ACHN (cell line): Measurements from ENCODE around the gene STAC2.

Experiments used
- DNase-seq: peaks from one replicate; pipeline ENCODE4 v3.0.0-alpha.2; 2015
- in situ Hi-C: cut with HindIII; loops from 2 replicates; pipeline ENCODE4 v1.10.0; 2017; ENCODE audit warnings: low sequenced_read_pairs, low pct_ligation_motif_present, low pct_unique_long_range_greater_than_20kb

Gene STAC2

DNA sequence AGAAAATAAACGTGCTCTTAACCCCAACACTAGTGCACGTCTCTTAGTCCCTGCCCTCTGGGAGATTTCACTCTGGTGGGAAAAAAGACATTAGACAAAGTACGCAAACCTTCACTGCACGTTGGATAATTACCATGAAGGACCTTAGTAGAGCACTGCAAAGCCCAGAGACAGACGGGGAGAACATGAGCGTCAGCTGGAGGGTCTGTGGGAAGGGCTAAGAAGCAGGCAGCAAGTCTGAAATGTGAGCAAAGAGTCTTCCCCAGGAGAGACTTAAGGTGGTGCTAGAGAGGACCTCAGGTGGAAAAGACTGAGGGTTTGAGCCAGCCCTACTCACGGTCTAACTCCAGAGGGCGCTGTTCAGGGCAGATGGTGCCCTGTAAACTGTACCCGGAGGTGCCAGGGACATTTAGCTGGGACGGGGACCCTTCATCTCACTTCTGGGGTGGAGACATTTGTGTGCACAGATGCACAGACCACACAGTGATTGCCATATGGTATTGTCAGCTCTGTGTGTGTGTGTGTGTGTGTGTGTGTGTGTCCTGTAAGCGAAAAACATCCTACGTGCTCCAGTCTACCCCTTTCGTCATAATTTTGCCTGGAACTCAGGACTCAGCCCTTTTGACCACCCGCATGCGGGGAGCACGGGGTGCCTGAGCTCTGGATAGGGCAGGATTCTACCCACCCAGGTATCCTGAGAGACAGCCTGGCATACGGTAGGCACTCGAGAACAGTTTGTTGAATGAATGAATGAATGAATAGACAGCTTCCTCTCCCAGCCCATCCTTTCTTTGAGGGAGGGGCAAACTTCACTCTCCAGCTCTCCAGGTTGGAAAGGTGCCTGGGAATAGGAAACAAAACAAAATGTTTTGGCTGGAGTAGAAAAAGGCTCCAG is 10.1 kb upstream of the STAC2 start:
- peak; percentile 86 for DNase-seq
- in situ Hi-C loops: no loop called here

- in situ Hi-C loops: no loop called here
- peak; percentile 40 for DNase-seq
Measured at GRCh38 chr17:39231591-39232551, 6.1 kb upstream of the STAC2 start.

DNA sequence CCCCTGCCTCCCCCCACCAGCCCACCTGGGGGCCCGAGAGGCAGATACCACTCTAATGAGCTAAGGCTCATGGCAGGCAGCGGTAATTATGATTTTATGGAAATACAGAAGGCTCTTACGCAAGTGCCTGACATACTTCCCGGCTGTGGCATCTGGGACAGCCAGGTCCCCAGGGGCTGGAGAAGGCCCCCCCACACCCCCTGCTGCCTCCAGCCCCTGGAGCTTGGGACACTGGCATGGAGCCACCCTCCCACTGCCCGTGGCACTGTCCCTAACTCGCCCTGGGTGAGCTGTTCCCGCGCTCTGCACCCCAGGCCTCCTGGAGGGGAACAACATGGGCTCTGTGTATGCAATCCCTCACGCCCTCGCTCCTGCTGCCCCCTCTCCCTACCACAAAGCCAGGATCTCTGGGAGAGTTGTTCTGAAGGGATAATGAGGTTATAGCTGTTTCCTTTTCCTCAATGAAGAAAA is 5.4 kb upstream of the STAC2 start:
- in situ Hi-C loops: no loop called here

DNA sequence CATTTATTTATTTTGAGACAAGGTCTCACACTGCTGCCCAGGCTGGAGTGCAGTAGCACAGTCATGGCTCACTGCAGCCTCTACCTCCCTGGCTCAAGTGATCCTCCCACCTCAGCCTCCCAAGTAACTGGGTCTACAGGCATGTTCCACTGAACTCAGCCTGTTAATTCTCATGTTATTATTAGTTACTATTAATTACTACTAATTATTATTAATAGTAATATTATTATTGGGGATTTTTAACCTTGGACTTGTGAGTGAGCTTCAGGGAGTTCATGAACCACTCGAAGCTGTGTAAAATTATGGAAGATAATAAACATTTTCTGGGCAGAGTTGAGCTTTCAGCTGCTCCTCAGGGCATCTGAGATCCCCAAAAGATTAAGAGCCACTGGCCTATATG is 4.6 kb upstream of the STAC2 start:
- DNase-seq: no peak
- in situ Hi-C loops: no loop called here

More for the DNA sequence above, 5.4 kb upstream of the STAC2 start:
- DNase-seq: no peak

GRCh38 chr17:39229274-39229913 is 3.6 kb upstream of the STAC2 start:
- peak; percentile 25 for DNase-seq
- in situ Hi-C loops: no loop called here

GRCh38 chr17:39227364-39227919 is 1.7 kb upstream of the STAC2 start:
- in situ Hi-C loops: no loop called here
- DNase-seq: no peak

DNA sequence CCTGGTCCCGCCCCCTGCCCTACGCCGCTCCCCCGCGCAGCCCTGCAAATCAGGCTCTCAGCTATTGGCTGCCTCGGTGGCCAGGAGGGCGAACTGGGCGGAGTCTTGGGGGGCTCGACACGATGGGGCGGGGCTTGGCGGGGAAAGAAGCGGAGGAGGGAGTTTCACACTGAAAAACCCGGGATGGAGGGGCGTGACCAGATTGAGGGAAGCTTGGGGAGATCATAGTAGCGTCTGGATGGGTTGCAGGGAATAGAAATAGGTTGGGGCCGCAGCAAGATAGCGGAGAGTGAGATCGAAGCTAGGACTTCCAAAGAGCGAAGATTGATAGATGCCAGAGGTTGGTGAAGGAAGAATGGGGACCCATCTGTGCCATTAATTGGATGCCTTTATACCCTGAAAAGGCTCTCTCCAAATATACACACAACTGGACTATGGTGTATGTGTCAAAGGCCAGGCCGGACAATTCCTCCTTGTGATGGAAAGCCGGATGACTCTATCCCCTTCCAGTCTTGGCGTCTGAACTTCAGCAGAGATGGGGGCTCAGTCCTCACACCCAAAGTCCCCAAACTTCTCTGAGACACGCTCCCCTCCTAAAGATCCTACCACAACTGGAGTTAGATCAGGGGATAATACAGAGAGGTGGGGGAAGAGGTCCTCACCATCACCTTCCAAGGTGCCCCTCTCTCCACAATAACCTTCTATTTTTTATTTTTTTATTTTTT is 376 bp upstream of the STAC2 start:
- in situ Hi-C loops: no loop called here
- peak; percentile 73 for DNase-seq

GRCh38 chr17:39224778-39225307 is 902 bp downstream of the STAC2 start:
- in situ Hi-C loops: no loop called here
- DNase-seq: no peak

GRCh38 chr17:39223907-39224777 is 1.6 kb downstream of the STAC2 start:
- DNase-seq: no peak
- in situ Hi-C loops: no loop called here

DNA sequence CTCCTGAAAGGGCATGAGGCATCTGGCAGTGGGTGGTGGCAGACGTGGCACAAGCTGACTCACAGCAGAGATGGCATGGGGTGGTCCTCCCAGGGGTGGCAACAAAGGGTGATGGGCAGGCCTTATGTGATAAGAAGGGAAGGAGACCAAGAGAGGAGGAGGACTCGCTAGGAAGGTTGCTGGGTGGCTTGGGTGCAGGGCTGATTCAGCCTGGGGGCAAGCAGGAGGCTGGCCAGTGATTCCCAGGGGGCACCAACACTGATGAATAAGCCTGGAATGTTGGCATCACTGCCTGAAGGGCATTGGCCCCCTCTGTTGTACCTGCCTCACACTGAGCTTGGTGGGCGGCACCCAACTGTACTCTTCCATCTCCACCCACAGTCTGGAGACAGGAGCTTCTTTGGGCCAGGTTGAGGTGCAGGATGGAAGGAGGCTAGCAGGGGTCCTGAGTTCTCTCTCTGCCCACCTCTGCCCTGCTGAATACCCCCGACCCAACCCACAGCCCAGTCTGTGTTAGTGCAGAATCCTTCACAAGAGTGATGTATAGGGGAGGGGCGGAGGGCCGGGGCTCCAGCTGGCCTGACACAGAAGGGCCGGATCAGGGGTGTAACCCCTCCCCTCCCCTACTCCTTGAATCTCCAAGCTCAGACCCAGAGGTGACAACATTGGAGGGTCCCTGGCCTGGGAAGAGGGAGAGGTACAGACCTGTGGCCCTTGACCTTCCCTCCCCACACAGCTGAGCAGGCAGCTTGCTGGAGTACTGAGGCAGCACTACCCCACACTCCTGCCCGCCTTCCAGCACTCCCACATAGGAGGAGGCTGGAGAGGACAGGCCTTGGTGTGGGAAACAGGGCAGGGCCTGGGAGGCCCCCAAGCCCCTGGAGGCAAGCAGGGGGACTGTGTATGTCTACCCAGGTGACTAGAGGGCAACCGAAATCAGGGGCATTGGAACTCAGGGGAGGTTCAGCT is 2.6 kb downstream of the STAC2 start:
- in situ Hi-C loops: no loop called here
- DNase-seq: no peak

DNA sequence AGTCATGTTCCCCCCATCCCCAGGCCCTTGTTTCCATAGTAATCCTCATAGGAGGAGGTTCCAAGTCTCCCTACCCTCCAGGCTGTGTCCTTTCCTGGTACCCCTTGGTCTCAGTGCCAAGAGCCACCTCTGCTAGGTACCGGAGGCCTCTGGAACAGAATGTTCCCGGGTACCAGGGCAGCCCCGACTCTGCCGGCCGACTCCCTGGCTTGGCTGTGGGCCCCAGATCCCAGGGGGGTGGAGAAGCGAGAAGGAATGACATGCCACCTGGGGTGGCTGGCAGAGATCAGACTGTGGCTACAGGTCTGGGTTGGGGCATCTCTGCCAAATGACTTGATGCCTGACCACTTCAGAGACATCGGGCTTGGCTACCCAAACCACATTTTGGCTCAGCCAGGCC is 3.6 kb downstream of the STAC2 start:
- in situ Hi-C loops: no loop called here

GRCh38 chr17:39221572-39221971 is 4.2 kb downstream of the STAC2 start:
- no peak for DNase-seq
- in situ Hi-C loops: no loop called here

More for the DNA sequence above, 3.6 kb downstream of the STAC2 start:
- no peak for DNase-seq

- DNase-seq: no peak
- in situ Hi-C loops: no loop called here
Measured at GRCh38 chr17:39219647-39220154, 6.0 kb downstream of the STAC2 start.

DNA sequence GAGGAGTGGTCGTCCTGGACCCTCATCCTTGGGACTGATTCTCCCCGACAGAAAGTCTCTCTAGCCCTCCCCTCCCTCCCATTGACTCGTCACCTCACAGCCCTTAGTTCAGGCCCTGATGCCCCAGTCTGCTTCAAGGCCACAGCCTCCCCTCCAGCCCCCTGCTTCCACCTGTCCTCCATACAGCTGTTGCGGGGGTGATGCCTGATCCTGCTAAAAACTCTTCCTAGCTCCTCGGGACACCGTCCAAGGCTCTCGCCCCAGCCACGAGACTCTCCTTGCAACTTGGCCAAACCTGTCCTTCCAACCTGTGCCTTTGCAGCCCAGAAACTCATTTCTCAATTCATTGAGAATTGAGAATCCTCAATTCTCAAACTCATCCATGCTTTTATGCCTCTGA is 6.8 kb downstream of the STAC2 start:
- in situ Hi-C loops: no loop called here
- no peak for DNase-seq

DNA sequence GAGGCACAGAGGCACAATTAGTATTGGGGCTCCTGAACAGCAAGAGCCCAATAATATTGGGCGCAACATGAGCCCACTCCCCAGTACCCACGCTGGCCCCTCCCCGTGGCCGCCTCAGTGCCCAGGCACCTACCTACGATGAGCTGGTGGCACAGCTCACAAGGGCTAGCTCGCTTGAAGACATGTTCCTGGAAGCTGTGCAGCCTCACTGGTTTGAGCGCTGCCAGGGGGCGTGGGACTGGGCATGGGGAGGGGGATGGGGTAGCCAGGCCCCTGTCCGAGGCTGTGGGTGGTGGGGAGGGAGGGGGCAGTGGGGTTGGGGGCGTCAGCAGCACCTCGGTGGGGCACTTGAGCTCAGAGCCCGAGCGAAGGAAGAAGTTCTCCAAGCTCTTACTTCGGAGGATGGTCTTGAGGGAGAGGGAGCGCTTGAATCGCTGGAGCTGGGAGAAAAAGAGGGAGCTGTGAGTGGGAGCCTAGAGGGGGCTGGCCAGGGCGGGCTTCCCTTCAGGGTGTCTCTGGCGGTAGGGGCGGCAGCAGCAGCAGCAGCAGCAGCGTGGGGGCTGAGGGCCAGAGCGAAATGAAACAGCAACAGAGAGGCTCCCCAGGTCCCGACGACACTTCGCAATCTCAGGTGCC is 7.9 kb downstream of the STAC2 start:
- DNase-seq: no peak
- in situ Hi-C loops: no loop called here
